CD1c-positive myeloid dendritic cell (primary cell): ENCODE data around the gene RIMBP2.

Experiments used
- DNase-seq: peaks from one replicate; pipeline ENCODE4 v3.0.0-alpha.2; 2016; ENCODE audit errors: extremely low spot score

The RIMBP2 gene

GRCh38 chr12:130461839-130462557, 254.1 kb downstream of the RIMBP2 start:
- no peak for DNase-seq

GRCh38 chr12:130461447-130461815, 254.7 kb downstream of the RIMBP2 start:
- DNase-seq, result no peak

- DNase-seq, result no peak
Measured at GRCh38 chr12:130460611-130461446, 255.3 kb downstream of the RIMBP2 start.

GRCh38 chr12:130459916-130460315, 256.2 kb downstream of the RIMBP2 start:
- DNase-seq, result no peak

GRCh38 chr12:130458341-130458740, 257.8 kb downstream of the RIMBP2 start:
- no peak for DNase-seq

- no peak for DNase-seq
Measured at GRCh38 chr12:130457215-130457614, 258.9 kb downstream of the RIMBP2 start.

GRCh38 chr12:130456375-130457199, 259.5 kb downstream of the RIMBP2 start:
- no peak for DNase-seq

GRCh38 chr12:130455161-130455560, 260.9 kb downstream of the RIMBP2 start:
- DNase-seq, result no peak

GRCh38 chr12:130454296-130454695, 261.8 kb downstream of the RIMBP2 start:
- DNase-seq, result no peak

GRCh38 chr12:130452546-130452945, 263.6 kb downstream of the RIMBP2 start:
- no peak for DNase-seq

- no peak for DNase-seq
Measured at GRCh38 chr12:130451001-130451930, 264.8 kb downstream of the RIMBP2 start.

- no peak for DNase-seq
Measured at GRCh38 chr12:130449291-130449690, 266.8 kb downstream of the RIMBP2 start.

GRCh38 chr12:130448044-130448821, 267.9 kb downstream of the RIMBP2 start:
- no peak for DNase-seq

- no peak for DNase-seq
Measured at GRCh38 chr12:130447655-130447965, 268.5 kb downstream of the RIMBP2 start.

- no peak for DNase-seq
Measured at GRCh38 chr12:130446846-130447654, 269.0 kb downstream of the RIMBP2 start.

GRCh38 chr12:130444986-130445385, 271.1 kb downstream of the RIMBP2 start:
- DNase-seq, result no peak

- no peak for DNase-seq
Measured at GRCh38 chr12:130444061-130444460, 272.0 kb downstream of the RIMBP2 start.

GRCh38 chr12:130441771-130442760, 274.0 kb downstream of the RIMBP2 start:
- no peak for DNase-seq
